GM19328 (cell line): ENCODE results near the gene ITGB2.

Experiments used
- ATAC-seq: cut with Tn5 transposase; IDR thresholded peaks from one replicate; pipeline ENCODE4 v1.9.1; 2021; ENCODE audit warnings: mild to moderate bottlenecking, moderate library complexity; ENCODE audit not compliant: unreplicated experiment

ITGB2 gene

DNA sequence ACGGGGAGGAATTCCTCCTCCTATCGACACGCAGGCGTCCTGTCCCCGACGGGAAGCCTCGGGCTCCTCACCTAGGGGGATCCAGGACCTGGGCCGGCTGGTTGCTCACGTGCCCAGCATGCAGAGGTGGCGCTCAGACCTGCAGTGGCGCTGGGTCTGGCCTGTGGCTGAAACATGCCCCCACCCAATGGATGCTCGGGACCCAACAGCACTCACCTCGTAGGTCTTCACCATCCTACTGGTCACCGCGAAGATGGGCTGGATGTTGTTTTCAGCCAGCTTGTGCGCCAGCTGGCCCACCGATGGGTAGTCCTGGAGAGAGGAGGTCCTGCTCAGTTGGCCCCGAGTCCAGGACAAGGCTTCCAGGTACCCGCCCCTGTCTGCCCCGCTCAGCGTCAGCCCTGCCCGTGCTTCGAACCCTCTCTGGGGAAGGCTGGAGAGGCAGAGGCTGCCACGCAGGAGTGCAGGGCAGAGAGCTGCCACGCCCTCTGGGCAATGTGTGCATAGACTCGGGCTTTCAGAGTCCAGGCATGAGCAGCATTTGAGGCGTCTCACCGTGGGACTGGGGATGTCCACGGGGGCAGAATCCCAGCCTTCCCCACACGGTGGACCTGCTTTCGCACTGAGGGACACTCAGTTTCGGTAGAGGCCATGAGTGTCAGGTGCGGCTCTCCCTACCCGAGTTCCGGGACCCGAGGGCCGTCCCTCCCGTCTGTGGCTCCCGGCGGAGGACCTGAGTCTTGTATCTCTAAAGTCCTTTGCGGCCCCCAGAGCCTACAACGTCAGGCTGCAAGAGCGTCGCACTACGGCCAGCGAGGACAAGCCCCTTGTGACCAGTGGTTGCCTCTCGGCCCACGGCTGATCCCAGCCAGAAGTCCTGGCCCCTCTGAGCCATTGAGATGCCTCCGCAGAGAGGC is 21.6 kb downstream of the ITGB2 start:
- no peak for ATAC-seq

DNA sequence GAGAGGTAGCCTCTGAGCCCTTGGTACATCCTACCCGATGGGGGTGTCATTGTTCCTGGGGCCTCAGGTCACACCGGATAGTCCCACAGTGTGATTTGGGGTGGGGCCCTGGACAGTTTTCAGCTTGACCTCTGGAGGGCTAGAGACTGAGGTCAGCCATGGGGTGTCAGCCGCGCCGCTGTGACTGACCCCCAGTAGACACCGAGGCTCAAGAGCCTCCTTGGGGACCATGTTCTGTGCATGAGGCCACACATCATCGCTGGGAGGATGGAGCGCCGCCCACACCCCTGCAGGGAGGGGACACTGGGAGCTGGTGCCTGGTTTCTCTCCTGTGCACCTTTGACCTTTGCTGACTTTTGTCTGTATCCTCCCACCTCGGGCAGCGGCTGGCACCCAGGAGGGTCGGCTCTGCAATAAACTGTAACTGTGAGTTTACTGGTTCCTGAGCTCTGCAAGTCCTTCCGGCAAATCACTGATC is 22.6 kb downstream of the ITGB2 start:
- ATAC-seq = no peak

DNA sequence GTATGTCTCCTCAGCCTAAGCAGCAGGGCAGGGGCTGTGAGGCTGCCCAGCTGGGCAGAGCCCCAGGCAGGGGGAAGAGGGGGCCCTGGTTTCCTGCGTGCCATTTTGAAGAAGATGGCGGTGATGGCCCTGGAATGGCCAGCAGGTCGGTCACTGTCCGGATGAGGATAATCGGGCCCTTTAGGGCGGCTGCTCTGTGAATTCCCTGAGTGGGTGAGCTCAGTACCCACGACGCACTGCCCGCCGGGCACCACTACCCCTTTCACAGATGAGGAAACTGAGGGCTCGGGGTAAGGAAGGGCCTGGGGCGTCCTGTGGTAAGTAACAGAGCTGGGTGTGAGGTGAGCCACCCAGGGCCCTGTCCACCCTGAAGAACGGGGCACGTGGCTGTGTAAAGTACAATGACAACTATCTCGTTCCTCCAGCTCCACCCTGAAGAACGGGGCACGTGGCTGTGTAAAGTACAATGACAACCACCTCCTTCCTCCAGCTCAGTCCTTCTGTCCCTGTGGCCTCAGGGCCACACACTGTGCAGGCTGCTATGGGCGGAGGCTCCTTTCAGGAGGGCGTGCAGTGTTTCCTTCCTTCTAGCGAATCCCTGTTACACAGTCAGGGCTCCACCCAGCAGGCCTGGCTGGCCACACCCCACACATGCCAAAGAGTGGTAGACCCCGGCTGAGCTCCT is 23.2 kb downstream of the ITGB2 start:
- no peak for ATAC-seq

DNA sequence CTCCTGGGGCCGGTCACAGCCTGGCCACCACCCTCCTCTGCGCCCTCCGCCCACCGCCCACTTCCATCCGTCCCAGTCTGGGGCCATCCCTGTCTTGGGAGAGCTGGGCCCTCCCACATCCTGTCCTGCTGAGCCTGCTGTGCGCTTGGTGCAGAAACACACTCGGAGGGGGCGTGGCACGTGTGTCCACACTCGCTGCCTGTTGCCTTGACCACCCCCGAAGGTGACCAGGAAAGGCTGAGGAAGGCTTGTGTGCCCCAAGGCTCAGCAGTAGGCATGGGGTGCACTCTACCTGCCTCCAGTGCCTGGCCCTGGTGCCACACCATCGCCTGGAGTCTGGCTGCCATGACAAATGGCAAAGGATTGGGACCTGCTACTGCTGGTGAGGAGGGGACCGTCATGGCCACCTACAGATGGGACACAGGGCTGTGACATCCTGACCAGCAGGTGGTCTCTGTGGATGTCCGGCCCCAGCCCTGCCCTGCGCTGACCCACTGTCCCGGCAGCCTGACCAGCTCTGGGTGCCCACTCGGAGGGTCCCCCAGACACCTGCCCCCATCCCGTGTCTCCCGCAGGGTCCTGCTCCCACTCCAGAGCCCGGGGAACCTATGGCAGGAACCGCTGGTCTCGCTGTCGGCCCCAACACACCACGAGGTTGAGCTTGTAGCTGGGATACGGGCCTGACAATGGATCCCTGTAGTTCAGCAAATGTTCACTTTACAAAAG is 24.0 kb downstream of the ITGB2 start:
- ATAC-seq = no peak

DNA sequence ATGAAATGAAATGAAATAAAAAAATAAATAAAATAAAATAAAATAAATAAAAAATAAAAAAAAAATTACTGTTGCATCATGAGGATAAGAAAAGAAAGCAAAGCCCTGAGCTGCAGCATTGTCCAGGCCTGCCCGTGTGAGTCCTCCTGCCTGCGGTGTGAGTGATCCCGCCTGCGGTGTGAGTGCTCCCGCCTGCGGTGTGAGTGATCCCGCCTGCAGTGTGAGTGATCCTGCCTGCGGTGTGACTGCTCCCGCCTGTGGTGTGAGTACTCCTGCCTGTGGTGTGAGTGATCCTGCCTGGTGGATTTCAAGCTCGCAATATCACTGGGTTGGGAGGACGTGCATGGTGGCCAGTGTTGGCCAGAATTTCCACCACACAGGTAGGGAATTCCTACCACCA is 24.8 kb downstream of the ITGB2 start:
- ATAC-seq = no peak

DNA sequence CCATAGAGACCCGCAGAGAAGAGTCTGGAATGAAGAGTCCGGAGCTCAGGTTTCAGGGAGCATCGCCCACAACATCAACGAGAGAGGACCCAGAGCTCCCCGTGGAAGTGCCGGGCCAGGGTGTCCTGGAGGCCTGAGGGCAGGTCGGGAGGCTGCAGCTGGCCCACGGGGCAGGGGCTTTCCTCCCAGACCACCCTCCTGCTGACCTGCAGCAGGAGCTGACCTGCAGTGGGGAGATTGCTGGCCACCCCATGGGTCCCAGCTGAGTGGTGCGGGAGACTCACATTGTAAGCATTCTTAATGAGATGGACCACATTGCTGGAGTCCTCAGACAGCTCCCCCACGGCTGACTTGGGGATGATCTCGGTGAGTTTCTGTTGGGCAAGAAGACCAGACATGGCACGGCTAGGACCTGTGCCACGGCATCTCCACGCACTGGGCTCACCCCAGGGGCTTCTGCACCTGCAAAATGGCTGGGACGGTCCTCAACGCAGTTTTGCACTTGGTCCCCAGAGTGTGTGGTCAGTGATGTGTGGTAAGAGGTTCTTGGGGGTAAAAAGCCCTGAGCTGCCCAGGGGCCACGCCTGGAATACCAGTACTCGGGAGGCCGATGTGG is 25.9 kb downstream of the ITGB2 start:
- no peak for ATAC-seq

DNA sequence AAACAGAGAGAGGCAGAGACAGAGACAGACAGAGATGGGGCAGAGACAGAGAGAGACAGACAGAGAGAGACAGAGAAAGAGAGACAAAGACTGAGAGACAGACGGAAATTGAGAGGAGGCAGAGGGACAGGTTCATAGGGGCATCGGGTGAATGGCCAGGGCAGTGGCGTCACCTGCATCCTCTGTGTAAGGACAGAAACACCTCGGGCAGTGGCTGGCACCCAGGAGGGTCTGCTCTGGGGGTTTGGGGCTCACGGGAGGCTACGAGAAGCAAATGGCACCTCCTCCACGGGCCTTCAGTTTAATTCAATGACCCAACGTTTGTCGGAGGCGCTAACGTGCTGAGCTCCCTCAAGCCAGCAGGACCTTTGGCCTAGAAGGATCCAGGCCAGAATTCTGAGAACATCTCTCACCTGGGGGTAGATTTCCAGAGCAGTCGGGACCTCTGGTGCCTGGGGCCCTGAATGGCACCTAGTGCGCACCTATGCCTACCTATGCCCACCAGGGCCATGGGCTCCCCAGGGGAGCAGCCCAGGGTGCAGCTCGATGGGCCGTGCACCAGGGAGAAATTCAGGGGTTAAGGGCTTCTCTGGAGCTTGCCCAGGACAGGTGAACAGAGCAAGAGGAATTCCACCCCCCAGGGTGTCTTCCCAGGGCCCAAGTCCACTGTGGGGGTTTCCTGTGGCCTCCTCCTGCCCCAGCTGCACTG is 26.6 kb downstream of the ITGB2 start:
- ATAC-seq = no peak

DNA sequence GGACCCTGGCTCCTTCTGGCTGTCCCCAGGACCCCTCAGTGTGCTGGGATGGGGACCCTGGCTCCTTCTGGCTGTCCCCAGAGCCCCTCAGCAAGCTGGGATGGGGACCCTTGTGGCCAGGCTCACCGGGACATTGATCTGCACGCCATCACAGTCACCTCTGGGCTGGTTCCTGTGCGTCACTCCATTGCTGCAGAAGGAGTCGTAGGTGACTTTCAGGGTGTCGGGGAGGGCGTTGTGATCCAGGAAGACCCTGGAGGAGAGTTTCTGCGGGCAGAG is 27.5 kb downstream of the ITGB2 start:
- no peak for ATAC-seq

DNA sequence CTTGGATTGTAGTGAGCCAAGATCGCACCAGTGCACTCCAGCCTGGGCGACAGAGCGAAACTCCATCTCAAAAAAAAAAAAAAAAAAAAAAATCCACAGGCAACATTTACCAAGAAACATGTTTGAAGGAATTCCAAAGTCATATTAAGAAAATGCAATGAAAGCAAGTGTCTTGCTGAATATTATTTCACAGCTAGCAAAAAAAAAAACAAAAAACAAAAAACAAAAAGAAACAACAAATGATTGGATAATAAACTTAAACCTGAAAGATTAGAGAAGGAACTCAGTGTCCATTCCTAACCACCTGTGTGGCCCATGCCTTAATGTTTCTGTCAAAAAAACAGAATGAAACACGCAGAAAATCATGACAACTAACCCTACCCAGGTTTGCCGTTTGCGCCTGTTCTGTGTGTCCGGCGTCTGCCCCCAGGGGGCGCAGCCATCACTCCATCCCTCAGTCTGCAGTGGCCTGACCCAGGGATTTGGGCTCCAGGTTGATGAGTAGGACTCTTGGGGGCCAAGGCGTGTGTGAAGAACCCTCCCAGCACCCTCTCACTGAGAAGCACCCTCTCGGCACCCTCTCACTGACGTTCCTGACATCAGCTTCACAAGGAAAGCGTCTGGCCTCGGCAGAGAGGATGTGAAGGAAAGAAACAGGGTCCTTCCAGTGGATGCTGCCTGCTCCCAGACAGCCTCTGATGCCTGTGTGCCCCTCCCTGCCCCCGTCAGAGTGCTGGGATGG is 28.0 kb downstream of the ITGB2 start:
- no peak for ATAC-seq

DNA sequence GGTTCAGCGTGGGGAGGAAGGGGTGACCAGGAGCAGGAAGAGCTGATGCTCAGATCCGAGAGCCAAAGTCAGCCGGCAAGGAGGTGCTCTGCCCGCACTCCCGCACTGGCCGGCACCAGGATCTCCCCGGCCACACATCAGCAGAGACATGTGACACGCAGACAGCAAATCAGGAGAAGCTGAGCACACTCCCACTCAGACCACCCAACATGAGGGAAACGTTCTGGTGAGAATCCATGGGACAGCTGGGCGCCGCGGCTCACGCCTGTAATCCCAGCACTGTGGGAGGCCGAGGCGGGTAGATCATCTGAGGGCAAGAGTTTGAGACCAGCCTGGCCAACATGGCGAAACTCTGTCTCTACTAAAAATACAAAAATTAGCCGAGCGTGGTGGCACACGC is 28.6 kb downstream of the ITGB2 start:
- ATAC-seq = no peak

DNA sequence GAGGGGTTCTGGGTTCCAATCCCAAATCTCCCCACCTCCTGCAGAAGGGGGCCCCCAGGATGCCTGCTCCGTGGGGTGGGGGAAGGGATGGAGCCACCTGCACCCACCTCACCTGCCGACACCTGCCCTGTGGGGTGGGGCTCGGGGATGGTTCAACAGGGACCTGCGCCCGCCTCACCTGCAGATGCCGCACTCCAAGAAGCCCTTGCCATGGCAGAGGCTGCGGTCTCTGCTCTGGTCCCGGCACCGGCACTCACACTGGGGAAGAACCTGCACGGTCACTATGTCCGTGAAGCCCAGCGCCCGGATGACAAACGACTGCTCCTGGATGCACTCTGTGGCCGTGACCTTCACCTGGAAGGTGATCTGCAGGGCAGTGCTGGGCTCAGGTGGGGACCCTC is 29.1 kb downstream of the ITGB2 start:
- no peak for ATAC-seq

DNA sequence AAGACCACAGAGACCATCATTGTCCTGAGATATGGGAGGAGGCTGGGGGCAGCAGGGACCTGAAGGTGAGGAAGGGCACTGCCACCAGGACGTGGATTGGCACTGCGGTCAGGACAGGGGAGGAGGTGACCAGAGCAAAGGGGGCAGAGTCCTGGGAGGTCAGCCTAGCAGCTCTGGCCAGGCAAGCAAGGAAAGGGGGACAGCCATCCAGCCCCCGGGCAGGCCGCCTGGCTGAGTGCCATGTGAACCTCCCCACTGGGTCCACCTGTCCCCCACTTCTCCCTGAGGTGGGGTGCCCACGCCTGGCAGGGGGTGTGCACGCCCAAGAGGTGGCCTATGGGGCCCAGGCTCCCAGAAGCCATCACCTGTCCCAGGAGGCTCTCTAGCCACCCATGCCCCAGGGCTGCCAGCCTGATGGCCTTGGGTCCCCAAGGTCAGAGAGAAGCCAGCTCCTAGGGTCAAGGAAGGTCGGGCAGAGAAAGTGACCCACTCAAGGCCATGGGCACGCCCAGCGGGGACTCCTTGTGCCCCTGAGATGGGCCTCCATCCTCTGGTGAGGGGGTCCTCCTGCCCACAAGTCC is 29.6 kb downstream of the ITGB2 start:
- ATAC-seq = no peak

DNA sequence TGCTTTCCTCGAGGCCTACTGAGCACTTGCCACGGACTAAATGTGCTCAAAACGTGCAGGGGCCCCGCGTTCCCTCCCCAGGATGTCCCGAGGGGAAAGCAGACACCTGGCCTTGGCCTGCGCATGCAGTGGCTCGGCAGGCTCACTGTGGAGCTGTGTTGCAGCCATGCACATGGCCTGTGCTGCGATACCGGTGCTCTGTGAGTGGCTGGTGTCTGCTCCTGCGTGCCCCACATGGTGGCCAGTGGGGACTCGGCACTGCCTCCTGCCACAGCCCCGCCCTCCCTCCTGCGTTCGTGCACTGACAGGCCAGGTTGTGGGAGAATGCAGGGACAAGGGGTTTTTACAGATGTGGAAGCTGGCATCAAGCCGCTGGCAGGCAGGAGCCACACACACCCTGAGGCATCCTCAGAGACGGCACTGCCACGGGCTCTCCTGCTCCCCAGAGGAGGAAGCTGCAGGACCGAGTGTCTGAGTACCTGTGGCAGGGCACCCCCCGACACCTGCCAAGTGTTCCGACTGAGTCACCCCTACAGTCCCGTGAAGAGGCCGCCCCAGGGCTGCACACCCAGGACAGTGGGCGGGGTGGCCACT is 30.3 kb downstream of the ITGB2 start:
- ATAC-seq = no peak

DNA sequence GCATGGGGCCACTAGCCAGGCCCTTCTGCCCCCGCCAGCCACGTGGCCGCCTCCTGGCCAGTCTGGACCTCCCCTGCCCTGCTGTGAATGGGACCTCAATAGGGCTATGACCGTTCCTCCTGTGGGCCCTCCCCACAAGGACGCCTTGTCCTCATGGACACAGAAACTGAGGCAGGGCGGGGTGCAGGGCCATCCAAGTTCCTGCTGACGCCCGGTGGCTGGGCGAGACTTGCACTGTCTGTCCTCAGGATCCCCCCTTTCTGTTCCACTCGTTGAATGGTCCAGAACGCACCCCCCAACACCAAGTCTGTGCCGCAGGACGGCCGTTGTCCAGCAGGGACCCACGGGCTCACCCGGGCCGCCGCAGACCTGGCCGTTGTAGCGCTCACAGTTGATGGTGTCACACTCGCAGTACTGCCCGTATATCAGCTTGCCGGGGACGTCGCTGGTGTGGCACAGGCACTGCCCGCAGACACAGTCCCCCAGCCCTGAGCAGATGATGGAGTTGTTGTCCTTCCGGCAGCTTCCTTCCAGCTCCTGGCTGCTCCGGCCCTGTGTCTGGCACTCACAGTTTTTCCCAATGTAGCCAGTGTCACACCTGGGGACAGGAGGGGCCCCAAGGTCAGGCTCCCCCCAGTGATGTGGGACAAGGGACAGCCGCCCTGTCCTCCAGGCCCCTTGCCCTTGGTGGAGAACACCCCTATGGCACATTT is 30.9 kb downstream of the ITGB2 start:
- ATAC-seq = no peak

DNA sequence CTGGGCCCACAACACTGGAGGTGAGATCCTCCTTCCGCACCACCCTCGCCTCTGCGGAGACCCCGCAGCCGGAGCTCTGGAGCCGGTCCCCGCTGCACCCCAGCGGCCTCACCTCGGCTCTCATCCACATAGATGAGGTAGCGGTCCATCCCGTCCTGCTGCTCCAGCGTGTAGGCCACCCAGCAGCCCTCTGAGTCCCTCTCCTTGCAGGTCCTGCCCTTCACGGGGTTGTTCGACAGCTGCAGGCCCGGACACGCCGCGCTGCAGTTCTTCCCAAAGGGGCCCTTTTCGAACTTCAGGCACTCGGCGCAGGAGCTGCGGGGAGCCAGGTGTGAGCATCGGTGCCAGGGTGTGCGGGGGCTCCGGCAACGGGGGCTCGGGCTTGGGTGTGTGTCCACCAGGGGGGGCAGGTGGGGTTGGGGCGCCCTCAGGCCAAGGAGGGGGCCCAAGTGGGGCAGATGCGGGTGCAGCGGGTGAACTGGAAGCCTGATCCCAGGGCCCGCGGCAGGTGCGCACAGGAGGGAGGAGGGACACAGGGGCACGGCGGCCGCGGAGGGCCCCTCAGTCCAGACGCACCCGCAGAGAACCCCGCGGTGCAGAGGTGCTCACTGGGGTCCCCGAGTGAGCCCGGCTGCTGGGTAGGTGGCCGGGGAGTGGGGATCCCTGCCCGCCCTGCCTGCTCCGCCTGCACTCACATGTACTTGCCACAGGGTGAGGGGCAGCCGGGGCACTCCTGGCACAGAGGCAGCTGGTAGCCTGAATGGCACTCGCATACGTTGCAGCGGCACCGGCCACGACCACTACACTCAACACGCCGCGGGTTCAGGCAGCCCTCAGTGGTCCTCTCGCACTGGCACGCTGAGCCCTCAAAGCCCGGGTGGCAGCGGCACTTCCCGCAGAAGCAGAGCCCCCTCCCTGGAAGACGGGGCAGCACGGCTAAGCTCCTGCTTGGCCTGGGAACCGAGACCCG is 31.8 kb downstream of the ITGB2 start:
- no peak for ATAC-seq

DNA sequence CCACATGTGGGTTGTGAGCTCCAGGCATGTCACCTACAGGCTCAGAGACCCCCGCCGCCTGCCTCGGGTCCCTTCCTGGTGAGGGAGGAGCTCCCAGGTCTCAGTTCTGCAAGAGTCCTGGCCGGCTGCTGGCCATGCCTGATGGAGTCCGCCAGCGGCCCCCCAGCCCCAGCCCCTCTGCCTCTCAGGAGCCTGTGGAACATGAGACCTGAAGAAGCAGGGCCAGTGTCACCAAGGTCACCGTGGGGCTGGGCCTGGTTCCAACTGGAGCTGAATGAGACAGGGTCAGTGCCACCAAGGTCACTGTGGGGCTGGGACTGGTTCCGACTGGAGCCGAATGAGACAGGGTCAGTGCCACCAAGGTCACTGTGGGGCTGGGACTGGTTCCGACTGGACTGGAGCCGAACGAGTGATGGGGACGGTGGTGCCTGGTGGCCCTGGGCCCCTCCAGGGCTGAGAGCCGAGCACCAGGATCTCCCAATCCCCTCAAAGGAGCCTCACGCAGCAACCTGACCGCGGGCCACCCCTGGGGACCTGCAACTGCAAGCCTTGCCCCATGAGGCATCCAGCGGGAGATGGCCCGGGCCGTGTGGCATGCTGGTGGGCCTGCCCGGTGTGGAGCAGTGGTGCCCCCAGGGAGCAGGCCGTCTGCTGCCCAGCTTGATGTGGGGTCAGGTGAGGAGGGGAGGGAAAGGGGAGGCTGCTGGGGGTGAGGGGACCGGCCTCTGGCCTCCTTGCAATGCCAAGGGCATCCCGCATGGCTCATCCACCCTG is 32.7 kb downstream of the ITGB2 start:
- no peak for ATAC-seq
